Liver (tissue), 9 donors: ENCODE results near the gene UFD1. TPM values are rescaled to one million over a fixed set of nuclear protein-coding genes. Genes with fewer than 3 reads are reported as not detected.

Experiments
- DNase-seq: peaks from one replicate; pipeline ENCODE4 v3.0.0-alpha.2; 2017; ENCODE audit warnings: low spot score
- H3K27ac ChIP-seq, 2 donors: one replicate each; pipeline ENCODE4 v1.7.0; 2013; ENCODE audit warnings: inconsistent platforms in 2 of 2, low read length in 2 of 2, control low read depth in 1 of 2, low read depth in 1 of 2, mild to moderate bottlenecking in 1 of 2
- H3K27me3 ChIP-seq, 4 donors: one replicate each; pipeline versions ENCODE4 v1.6.1 to v1.7.0; 2013; ENCODE audit warnings: low read length in 3 of 4, inconsistent platforms in 1 of 4, mild to moderate bottlenecking in 1 of 4, moderate library complexity in 1 of 4; ENCODE audit not compliant: control insufficient read depth in 4 of 4, insufficient read depth in 4 of 4
- H3K36me3 ChIP-seq, 4 donors: one replicate each; pipeline versions ENCODE4 v1.6.1 to v1.7.0; 2013; ENCODE audit warnings: low read length in 3 of 4, mild to moderate bottlenecking in 3 of 4, low read depth in 1 of 4, moderate library complexity in 1 of 4; ENCODE audit not compliant: control insufficient read depth in 4 of 4, insufficient read depth in 3 of 4
- H3K4me1 ChIP-seq, 4 donors: one replicate each; pipeline versions ENCODE4 v1.6.1 to v1.7.0; 2013; ENCODE audit warnings: low read length in 3 of 4, mild to moderate bottlenecking in 3 of 4, moderate library complexity in 1 of 4; ENCODE audit not compliant: control insufficient read depth in 4 of 4, insufficient read depth in 4 of 4
- H3K4me3 ChIP-seq, 3 donors: one replicate each; pipeline versions ENCODE4 v1.6.1 to v1.7.0; 2013; ENCODE audit warnings: low read length in 3 of 3, control low read depth in 1 of 3, low read depth in 1 of 3, mild to moderate bottlenecking in 1 of 3
- H3K9ac ChIP-seq, 2 donors: one replicate each; pipeline ENCODE4 v1.7.0; 2013; ENCODE audit warnings: low read length in 2 of 2, mild to moderate bottlenecking in 2 of 2, moderate library complexity in 2 of 2, control low read depth in 1 of 2, low read depth in 1 of 2
- H3K9me3 ChIP-seq, 4 donors: one replicate each; pipeline versions ENCODE4 v1.6.1 to v1.7.0; 2013; ENCODE audit warnings: low read length in 3 of 4; ENCODE audit not compliant: control insufficient read depth in 4 of 4
- EGR1 ChIP-seq, 2 donors: IDR thresholded peaks; 2 replicates each; pipeline ENCODE4 v1.6.1; 2016 to 2018; ENCODE audit warnings: antibody characterized with exemption in 2 of 2, low read depth in 2 of 2
- FOXA1 ChIP-seq: IDR thresholded peaks from 2 replicates; pipeline ENCODE4 v1.6.1; 2016; ENCODE audit warnings: antibody characterized with exemption
- FOXA2 ChIP-seq: IDR thresholded peaks from 2 replicates; pipeline ENCODE4 v1.6.1; 2016; ENCODE audit warnings: antibody characterized with exemption
- GABPA ChIP-seq, 2 donors: IDR thresholded peaks in 1 of 2; conservative IDR thresholded peaks in 1 of 2; 2 replicates each; pipeline ENCODE4 v1.6.1; 2016; ENCODE audit warnings: antibody characterized with exemption in 2 of 2, mild to moderate bottlenecking in 1 of 2, moderate library complexity in 1 of 2
- HNF4A ChIP-seq, 2 donors: conservative IDR thresholded peaks; 2 replicates each; pipeline ENCODE4 v1.6.1; 2016; ENCODE audit warnings: antibody characterized with exemption in 2 of 2, mild to moderate bottlenecking in 2 of 2
- HNF4G ChIP-seq: IDR thresholded peaks from 2 replicates; pipeline ENCODE4 v1.6.1; 2016; ENCODE audit warnings: antibody characterized with exemption
- JUND ChIP-seq, 2 donors: IDR thresholded peaks; 2 replicates each; pipeline ENCODE4 v1.6.1; 2016; ENCODE audit warnings: antibody characterized with exemption in 2 of 2
- MAX ChIP-seq: IDR thresholded peaks from 2 replicates; pipeline ENCODE4 v1.6.1; 2016; ENCODE audit warnings: antibody characterized with exemption
- NR2F2 ChIP-seq: IDR thresholded peaks from 2 replicates; pipeline ENCODE4 v1.6.1; 2016; ENCODE audit warnings: antibody characterized with exemption
- RAD21 ChIP-seq, 2 donors: IDR thresholded peaks; 2 replicates each; pipeline ENCODE4 v1.6.1; 2016; ENCODE audit warnings: antibody characterized with exemption in 2 of 2, mild to moderate bottlenecking in 2 of 2
- RXRA ChIP-seq, 2 donors: IDR thresholded peaks; 2 replicates each; pipeline ENCODE4 v1.6.1; 2017 to 2018; ENCODE audit warnings: antibody characterized with exemption in 2 of 2, mild to moderate bottlenecking in 1 of 2
- SP1 ChIP-seq: IDR thresholded peaks from 2 replicates; pipeline ENCODE4 v1.6.1; 2018; ENCODE audit warnings: antibody characterized with exemption, mild to moderate bottlenecking
- TAF1 ChIP-seq: conservative IDR thresholded peaks from 2 replicates; pipeline ENCODE4 v1.6.1; 2016; ENCODE audit warnings: antibody characterized with exemption, mild to moderate bottlenecking
- YY1 ChIP-seq: IDR thresholded peaks from 2 replicates; pipeline ENCODE4 v1.6.1; 2016; ENCODE audit warnings: antibody characterized with exemption, mild to moderate bottlenecking
- ZBTB33 ChIP-seq: IDR thresholded peaks from 2 replicates; pipeline ENCODE4 v1.6.1; 2016; ENCODE audit warnings: antibody characterized with exemption
- WGBS: extraction: QIAGEN DNeasy Blood & Tissue Kit; methylation state at CpG from one replicate; pipeline ENCODE4 v1.1.7; 2013; 5-methylcytosine and 5-hydroxymethylcytosine counted together
- polyA plus RNA-seq, 2 donors: library from polyadenylated mRNA; stranded (reverse) in 1 of 2; unstranded in 1 of 2; fragments of 200-250 nt in 1 of 2; fragments of >200 nt in 1 of 2; fragmentation: Nextera tagmentation in 1 of 2; extraction: Ambion mirVana in 1 of 2; gene quantifications; one replicate each; pipeline versions ENCODE4 v1.2.1 to v1.2.3, GENCODE V29; 2013 to 2015
- total RNA-seq, 2 donors: library from RNA; depleted of rRNA; stranded (reverse); fragments of >200 nt; gene quantifications; one replicate each; pipeline ENCODE4 v1.2.3, GENCODE V29; 2014
- TF ChIP-seq, protein P1 (sequence below): IDR thresholded peaks from 2 replicates; pipeline ENCODE4 v1.6.1; 2016; ENCODE audit warnings: antibody characterized with exemption
- TF ChIP-seq, protein P2 (sequence below): fragments of 150-350 bp; IDR thresholded peaks from 2 replicates; pipeline ENCODE4 v1.5.1; 2017; ENCODE audit warnings: improper control_type of control experiment, low read depth, low read length; ENCODE audit not compliant: missing input control
- TF ChIP-seq, protein P3 (sequence below): IDR thresholded peaks from 2 replicates; pipeline ENCODE4 v1.6.1; 2016; ENCODE audit warnings: antibody characterized with exemption, mild to moderate bottlenecking
- donor health status: healthy.
- donor health status: healthy.
- donor health status: healthy.
- donor health status: healthy.
- donor health status: healthy.

Gene UFD1
- total and polyA plus RNA-seq, 4 donors, result 28.2 to 64.2 (median 54.6) TPM

DNA sequence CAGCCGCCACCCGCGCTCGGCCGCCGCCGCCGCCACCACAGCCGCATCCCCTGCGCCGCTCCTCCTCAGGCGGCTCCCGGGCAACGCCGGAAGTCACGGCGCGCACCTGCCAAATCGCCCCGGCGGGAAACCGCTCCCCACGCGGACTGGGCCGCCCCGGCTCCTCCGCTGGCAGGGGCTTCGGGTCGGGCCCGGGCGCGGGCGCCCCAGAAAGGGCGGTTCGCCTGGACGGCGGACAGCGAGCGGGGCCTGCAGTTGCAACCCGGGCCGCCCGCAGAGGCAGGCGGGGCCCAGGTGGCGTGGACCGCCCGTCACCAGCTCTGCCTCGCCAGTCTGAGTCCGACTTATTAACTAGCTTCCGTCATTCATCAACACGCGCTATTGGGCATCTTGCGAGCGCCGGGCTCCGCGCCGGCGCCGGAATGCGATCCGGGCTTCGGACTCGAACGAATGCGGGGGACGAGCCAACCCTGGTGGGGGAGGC is 47.3 kb downstream of the UFD1 start, which contains the start of gene HIRA:
Gene HIRA, minus strand, starts transcription at position 85 of the 484 bp plus-strand sequence. CDS start 257 bp downstream, outside the sequence.
- Histone ChIP-seq H3K27me3 (no peaks in the 10 kb centered on the region), H3K9me3 (no peaks in the 10 kb centered on the region), H3K4me1 (peaks cover 0 to 41% (median 30%) of the 10 kb centered on the region in 4 donors), H3K36me3 (peaks cover 3 to 16% (median 11%) of the 10 kb centered on the region in 4 donors), H3K4me3 (peak within 1 kb of the TSS; percentile 83 to 95 (median 89)), H3K9ac (peak within 1 kb of the TSS; percentile 82 to 97), H3K27ac (peak within 1 kb of the TSS; percentile 96 to 98)
- under 1% methylated on average over 66 of the region's 66 CpGs for WGBS
- TF ChIP-seq GABPA (IDR thresholded peaks at IDR 0.05 in 1 of 2, conservative IDR thresholded peaks at IDR 0.05 in 1 of 2), result peak; percentile 59 to 76
- TF ChIP-seq, protein P1, sequence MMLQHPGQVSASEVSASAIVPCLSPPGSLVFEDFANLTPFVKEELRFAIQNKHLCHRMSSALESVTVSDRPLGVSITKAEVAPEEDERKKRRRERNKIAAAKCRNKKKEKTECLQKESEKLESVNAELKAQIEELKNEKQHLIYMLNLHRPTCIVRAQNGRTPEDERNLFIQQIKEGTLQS, result no peak
- DNase-seq, result peak; percentile 89

DNA sequence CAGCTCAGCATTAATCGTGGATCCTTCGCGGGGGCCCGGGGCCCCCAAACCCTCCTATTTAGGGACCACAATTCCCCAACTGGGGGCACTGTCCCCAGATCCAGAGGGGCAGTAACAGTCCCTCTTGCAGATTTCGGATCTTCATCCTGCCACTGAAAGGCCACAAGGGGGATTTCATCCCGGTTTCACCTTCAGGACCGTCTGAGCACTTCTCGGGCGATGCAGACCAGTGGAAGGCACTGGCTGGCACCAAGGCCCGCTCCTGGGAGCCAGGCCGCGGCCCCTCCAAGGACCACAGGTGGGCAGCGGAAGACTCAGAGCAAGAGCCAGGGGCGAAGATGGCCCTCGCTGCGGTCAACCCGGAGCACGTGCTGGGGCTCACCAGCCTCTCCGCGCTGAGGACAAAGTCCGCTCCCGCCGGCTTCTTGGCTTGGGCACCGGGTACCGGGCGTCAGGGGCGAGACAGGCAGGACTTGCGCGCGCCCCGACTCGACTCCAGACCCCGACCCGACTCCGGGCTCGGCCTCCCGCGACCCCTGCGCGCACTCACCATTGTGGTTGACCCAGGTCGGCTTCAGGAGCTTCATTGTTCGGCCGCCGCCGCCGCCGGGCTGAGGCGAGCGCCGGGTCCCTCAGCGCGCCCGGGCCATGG is 48.0 kb downstream of the UFD1 start:
- peak overlapping the region; percentile 78 to 98 for H3K27ac ChIP-seq
- H3K27me3 ChIP-seq, result no peaks in the 10 kb centered on the region
- peaks cover 3 to 14% (median 10%) of the 10 kb centered on the region in 4 donors for H3K36me3 ChIP-seq
- peak; percentile 64 for DNase-seq
- peak overlapping the region; percentile 52 to 97 for H3K9ac ChIP-seq
- peaks cover 0 to 41% (median 30%) of the 10 kb centered on the region in 4 donors for H3K4me1 ChIP-seq
- H3K9me3 ChIP-seq, result no peaks in the 10 kb centered on the region
- peak overlapping the region; percentile 36 to 95 (median 81) for H3K4me3 ChIP-seq
- under 1% methylated on average over 53 of the region's 53 CpGs for WGBS
- TF ChIP-seq TAF1 (peak; percentile 19), ZBTB33 (no peak), YY1 (peak; percentile 21), RXRA (IDR thresholded peaks at IDR 0.05) (peak in 1 of 2 donors; percentile 3), JUND (IDR thresholded peaks at IDR 0.05) (no peak), FOXA1 (no peak), HNF4G (peak; percentile 65), HNF4A (conservative IDR thresholded peaks at IDR 0.05) (peak; percentile 71 to 72), MAX (peak; percentile 70), SP1 (peak; percentile 39), RAD21 (IDR thresholded peaks at IDR 0.05) (no peak), FOXA2 (no peak), GABPA (IDR thresholded peaks at IDR 0.05 in 1 of 2, conservative IDR thresholded peaks at IDR 0.05 in 1 of 2) (no peak), NR2F2 (no peak), EGR1 (IDR thresholded peaks at IDR 0.05; ENCODE audit: low read depth in 2 of 2) (no peak)
- TF ChIP-seq, protein P2, sequence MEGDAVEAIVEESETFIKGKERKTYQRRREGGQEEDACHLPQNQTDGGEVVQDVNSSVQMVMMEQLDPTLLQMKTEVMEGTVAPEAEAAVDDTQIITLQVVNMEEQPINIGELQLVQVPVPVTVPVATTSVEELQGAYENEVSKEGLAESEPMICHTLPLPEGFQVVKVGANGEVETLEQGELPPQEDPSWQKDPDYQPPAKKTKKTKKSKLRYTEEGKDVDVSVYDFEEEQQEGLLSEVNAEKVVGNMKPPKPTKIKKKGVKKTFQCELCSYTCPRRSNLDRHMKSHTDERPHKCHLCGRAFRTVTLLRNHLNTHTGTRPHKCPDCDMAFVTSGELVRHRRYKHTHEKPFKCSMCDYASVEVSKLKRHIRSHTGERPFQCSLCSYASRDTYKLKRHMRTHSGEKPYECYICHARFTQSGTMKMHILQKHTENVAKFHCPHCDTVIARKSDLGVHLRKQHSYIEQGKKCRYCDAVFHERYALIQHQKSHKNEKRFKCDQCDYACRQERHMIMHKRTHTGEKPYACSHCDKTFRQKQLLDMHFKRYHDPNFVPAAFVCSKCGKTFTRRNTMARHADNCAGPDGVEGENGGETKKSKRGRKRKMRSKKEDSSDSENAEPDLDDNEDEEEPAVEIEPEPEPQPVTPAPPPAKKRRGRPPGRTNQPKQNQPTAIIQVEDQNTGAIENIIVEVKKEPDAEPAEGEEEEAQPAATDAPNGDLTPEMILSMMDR, result no peak
- TF ChIP-seq, protein P1, result no peak
- TF ChIP-seq, protein P3, sequence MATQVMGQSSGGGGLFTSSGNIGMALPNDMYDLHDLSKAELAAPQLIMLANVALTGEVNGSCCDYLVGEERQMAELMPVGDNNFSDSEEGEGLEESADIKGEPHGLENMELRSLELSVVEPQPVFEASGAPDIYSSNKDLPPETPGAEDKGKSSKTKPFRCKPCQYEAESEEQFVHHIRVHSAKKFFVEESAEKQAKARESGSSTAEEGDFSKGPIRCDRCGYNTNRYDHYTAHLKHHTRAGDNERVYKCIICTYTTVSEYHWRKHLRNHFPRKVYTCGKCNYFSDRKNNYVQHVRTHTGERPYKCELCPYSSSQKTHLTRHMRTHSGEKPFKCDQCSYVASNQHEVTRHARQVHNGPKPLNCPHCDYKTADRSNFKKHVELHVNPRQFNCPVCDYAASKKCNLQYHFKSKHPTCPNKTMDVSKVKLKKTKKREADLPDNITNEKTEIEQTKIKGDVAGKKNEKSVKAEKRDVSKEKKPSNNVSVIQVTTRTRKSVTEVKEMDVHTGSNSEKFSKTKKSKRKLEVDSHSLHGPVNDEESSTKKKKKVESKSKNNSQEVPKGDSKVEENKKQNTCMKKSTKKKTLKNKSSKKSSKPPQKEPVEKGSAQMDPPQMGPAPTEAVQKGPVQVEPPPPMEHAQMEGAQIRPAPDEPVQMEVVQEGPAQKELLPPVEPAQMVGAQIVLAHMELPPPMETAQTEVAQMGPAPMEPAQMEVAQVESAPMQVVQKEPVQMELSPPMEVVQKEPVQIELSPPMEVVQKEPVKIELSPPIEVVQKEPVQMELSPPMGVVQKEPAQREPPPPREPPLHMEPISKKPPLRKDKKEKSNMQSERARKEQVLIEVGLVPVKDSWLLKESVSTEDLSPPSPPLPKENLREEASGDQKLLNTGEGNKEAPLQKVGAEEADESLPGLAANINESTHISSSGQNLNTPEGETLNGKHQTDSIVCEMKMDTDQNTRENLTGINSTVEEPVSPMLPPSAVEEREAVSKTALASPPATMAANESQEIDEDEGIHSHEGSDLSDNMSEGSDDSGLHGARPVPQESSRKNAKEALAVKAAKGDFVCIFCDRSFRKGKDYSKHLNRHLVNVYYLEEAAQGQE, result no peak
